Muscle of back (tissue), 10 donors: Measurements from ENCODE around the gene ACADVL. TPM values are rescaled to one million over a fixed set of nuclear protein-coding genes. Genes with fewer than 3 reads are reported as not detected.

Source experiments
- polyA plus RNA-seq, 10 donors: library from polyadenylated mRNA; unstranded; fragments of 120-200 nt; gene quantifications; one replicate each; pipeline ENCODE4 v1.2.1, GENCODE V29; 2013; ENCODE audit not compliant: insufficient read length in 10 of 10

Gene ACADVL
- polyA plus RNA-seq, 10 donors: 178 to 376 (median 256) TPM

Other genes with a start within 250 kb of the ACADVL start
- gene ALOX12, start 223.9 kb upstream of the ACADVL start, polyA plus RNA-seq: 1 to 10 TPM in 7 of 10 donors, under 1 TPM in 3; 0.77 to 1.4 (median 1.1) TPM
- gene RNASEK, start 207.3 kb upstream of the ACADVL start, polyA plus RNA-seq: 100 to 1,000 TPM; 101 to 126 (median 111) TPM
- 10 to 100 TPM; 15.5 to 25.4 (median 19.1) TPM for gene BCL6B, start 196.9 kb upstream of the ACADVL start, polyA plus RNA-seq
- gene SLC16A13, start 183.9 kb upstream of the ACADVL start, polyA plus RNA-seq: 1 to 10 TPM in 8 of 10 donors, under 1 TPM in 2; 0.62 to 2.4 (median 1.3) TPM
- gene SLC16A11, start 175.8 kb upstream of the ACADVL start, polyA plus RNA-seq: under 1 TPM in 9 of 10 donors, not detected in 1; 0.11 to 0.48 (median 0.17) TPM
- 1 to 10 TPM; 1.1 to 3.5 (median 1.7) TPM for gene CLEC10A, start 139.7 kb upstream of the ACADVL start, polyA plus RNA-seq
- under 1 TPM in 9 of 10 donors, not detected in 1; 0.15 to 0.40 (median 0.34) TPM for gene ASGR2, start 105.1 kb upstream of the ACADVL start, polyA plus RNA-seq
- 1 to 10 TPM; 1.6 to 6.5 (median 2.3) TPM for gene ASGR1, start 40.6 kb upstream of the ACADVL start, polyA plus RNA-seq
- gene DLG4, start 102 bp upstream of the ACADVL start, polyA plus RNA-seq: 10 to 100 TPM; 15.3 to 31.0 (median 21.1) TPM
- gene DVL2, start 14.6 kb downstream of the ACADVL start, polyA plus RNA-seq: 10 to 100 TPM; 24.5 to 40.5 (median 34.9) TPM
- 10 to 100 TPM; 28.1 to 46.1 (median 34.4) TPM for gene PHF23, start 19.5 kb downstream of the ACADVL start, polyA plus RNA-seq
- gene GABARAP, start 22.5 kb downstream of the ACADVL start, polyA plus RNA-seq: 100 to 1,000 TPM; 271 to 406 (median 306) TPM
- gene CTDNEP1, start 31.8 kb downstream of the ACADVL start, polyA plus RNA-seq: 100 to 1,000 TPM; 153 to 190 (median 180) TPM
- 10 to 100 TPM; 31.9 to 64.8 (median 35.7) TPM for gene ELP5, start 32.3 kb downstream of the ACADVL start, polyA plus RNA-seq
- gene CLDN7, start 42.5 kb downstream of the ACADVL start, polyA plus RNA-seq: 1 to 10 TPM in 5 of 10 donors, under 1 TPM in 5; 0.47 to 3.0 (median 1.1) TPM
- 10 to 100 TPM in 9 of 10 donors, 1 to 10 TPM in 1; 7.7 to 32.4 (median 26.1) TPM for gene SLC2A4, start 61.8 kb downstream of the ACADVL start, polyA plus RNA-seq
- gene YBX2, start 74.7 kb downstream of the ACADVL start, polyA plus RNA-seq: 1 to 10 TPM; 1.2 to 4.2 (median 1.9) TPM
- gene EIF5A, start 87.7 kb downstream of the ACADVL start, polyA plus RNA-seq: 100 to 1,000 TPM; 225 to 344 (median 294) TPM
- 10 to 100 TPM; 49.3 to 70.2 (median 58.7) TPM for gene GPS2, start 95.4 kb downstream of the ACADVL start, polyA plus RNA-seq
- 10 to 100 TPM; 13.6 to 20.6 (median 18.6) TPM for gene NEURL4, start 109.4 kb downstream of the ACADVL start, polyA plus RNA-seq
- gene ACAP1, start 116.6 kb downstream of the ACADVL start, polyA plus RNA-seq: 10 to 100 TPM in 2 of 10 donors, 1 to 10 TPM in 8; 5.3 to 19.6 (median 8.5) TPM
- 10 to 100 TPM in 1 of 10 donors, 1 to 10 TPM in 9; 5.8 to 10.3 (median 7.5) TPM for gene KCTD11, start 132.2 kb downstream of the ACADVL start, polyA plus RNA-seq
- not detected for gene TMEM95, start 135.2 kb downstream of the ACADVL start, polyA plus RNA-seq
- gene TNK1, start 161.2 kb downstream of the ACADVL start, polyA plus RNA-seq: 1 to 10 TPM in 2 of 10 donors, under 1 TPM in 7, not detected in 1; 0.22 to 1.4 (median 0.69) TPM
- gene PLSCR3, start 174.6 kb downstream of the ACADVL start, polyA plus RNA-seq: 10 to 100 TPM; 20.4 to 35.0 (median 27.2) TPM
- 10 to 100 TPM; 49.0 to 60.9 (median 54.0) TPM for gene TMEM256, start 184.2 kb downstream of the ACADVL start, polyA plus RNA-seq
- 10 to 100 TPM; 19.9 to 33.1 (median 25.5) TPM for gene NLGN2, start 187.9 kb downstream of the ACADVL start, polyA plus RNA-seq
- not detected for gene SPEM1, start 200.4 kb downstream of the ACADVL start, polyA plus RNA-seq
- not detected for gene SPEM2, start 205.7 kb downstream of the ACADVL start, polyA plus RNA-seq
- under 1 TPM in 1 of 10 donors, not detected in 9; 0.04 TPM for gene SPEM3, start 208.9 kb downstream of the ACADVL start, polyA plus RNA-seq
- 1 to 10 TPM in 4 of 10 donors, under 1 TPM in 6; 0.52 to 1.4 (median 0.92) TPM for gene TMEM102, start 215.5 kb downstream of the ACADVL start, polyA plus RNA-seq
- 1 to 10 TPM; 1.3 to 5.1 (median 3.1) TPM for gene FGF11, start 219.6 kb downstream of the ACADVL start, polyA plus RNA-seq
- 10 to 100 TPM; 51.8 to 85.8 (median 71.8) TPM for gene CHRNB1, start 225.1 kb downstream of the ACADVL start, polyA plus RNA-seq